Measurements from ENCODE around the gene CMTM3.
"Not testable (repeated sequence)": the region's sequence is repeated elsewhere in the genome, so short reads cannot be mapped to it uniquely, and the experiment has no call there.

Gene CMTM3

DNA sequence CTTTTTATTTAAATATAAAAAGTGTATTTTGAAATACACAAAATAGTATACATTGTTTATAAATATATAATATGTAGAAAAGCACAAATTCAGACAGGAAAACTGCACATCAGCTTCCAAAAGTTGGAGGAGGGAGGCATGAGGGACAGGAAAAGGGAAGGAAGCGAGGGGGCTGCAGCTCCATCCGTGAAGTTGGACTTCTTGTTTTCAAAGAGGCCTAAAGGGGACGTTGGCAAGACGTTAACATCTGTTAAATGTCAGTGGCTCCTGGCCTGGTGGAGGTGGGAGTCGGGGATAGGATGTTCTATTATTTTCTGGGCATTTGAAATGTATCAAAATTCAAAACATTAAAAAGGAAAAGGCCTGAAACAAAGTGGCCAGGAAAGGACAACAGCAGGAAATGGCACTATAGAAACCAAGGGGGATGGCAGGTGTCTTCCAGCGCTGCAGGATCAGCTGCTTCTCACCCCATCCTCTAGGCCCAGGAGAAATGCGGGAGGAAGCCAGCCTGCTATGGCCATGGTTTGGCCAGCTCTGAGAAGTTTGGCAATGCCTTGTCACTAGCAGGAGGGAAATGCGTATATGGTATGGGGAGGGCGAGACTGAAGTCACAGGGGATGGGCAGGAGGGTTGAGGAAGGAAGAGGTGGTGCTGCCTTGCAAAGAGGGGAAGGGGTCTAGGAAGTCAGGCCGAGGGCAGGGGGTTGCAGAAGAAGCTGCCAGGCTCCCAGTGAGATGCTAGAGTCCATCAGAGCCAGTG is 18.8 kb upstream of the CMTM3 start:
- no peak for DNase-seq

DNA sequence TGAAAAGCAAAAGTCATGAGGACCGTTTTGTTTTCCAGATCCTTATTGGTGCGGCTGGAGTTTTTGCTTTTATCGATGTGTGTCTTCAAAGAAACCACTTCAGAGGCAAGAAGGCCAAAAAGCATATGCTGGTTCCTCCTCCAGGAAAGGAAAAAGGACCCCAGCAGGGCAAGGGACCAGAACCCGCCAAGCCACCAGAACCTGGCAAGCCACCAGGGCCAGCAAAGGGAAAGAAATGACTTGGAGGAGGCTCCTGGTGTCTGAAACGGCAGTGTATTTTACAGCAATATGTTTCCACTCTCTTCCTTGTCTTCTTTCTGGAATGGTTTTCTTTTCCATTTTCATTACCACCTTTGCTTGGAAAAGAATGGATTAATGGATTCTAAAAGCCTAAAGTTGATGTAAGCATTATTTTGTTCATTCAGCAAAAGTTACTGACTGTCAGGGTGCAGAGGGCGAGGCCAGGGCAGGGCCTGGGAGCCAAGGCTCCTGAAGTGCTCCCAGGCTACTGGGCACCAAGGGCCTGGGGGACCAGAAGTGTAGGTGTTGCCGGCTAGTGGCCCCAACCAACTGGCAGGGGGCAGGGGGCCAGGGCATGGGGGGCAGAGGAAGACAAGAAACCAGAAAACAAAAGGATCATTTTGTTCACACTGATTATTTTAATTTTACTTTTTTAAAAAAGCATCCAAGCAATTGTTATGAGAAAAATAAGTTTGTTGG is 16.5 kb upstream of the CMTM3 start:
- DNase-seq: no peak

DNA sequence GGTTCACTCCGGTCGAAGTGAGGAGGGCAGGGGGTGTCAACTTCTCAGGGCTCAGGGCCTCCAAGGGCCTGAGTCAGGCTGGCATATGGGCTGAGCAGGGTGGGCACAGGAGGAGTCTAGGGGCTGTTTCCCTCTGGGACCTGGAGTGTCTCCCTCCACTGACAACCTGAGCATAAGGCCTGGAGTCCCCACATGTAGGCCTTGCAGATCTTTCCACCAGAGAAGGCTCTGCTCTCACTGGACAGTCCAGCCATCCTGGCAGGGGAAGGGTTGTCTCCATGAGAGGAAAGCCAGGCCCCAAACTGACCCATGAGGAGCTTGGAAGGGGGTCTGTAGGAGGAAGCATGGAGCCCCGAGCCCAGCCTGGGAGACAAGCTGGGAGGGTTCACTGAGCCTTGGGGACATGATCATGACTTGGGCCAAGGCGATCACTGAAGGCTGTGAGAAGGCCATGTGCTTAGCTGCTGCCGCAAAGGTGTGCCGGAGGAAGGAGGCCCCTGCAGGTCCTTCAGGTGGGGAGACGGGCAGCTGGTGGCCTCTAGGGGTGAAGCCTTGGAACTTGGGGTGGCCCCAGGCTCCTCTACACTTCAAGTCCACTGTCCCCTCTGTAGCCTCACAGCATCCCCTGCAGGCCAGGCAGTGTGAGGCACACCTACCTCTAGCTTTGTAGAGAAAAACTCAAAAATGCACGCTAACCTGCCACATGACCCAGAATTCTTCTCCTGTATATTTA is 15.4 kb upstream of the CMTM3 start:
- no peak for DNase-seq

DNA sequence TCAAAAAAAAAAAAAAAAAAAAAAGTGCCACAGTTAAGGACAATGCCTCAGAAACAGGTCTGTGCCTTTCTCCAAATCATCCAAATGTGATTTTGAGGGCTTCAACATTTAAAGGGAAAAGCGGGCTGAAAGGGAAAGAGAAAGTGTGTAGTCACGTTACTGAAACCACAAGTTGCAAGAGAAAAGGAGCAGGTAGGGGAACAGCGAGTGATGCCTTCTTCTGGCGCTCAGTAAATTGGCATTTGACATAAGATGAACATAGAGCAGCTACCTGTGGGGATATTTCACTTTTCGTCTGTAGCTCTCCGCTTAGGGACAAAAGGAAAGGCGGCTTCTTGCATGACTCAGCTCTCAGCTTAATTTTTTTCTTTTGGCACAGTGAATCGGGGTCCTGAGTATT is 14.2 kb upstream of the CMTM3 start:
- no peak for DNase-seq

DNA sequence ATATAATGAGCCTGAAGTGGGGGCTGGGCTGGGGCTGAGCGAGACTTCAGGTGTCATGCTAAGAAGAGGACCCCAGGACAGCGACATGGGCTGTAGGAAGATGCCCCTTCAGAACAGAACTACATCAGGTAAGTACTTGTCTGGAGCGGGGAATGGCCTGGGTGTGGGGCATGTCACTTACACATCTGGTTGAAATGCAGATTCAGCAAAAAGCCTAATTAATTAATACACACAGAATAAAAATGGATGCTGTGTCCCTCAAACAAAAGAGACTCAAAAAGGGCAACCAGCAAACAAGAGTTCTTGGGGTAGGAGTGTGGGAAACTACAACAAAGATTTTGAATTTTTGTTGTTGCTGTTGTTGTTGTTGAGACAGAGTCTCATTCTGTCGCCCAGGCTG is 13.5 kb upstream of the CMTM3 start:
- no peak for DNase-seq

DNA sequence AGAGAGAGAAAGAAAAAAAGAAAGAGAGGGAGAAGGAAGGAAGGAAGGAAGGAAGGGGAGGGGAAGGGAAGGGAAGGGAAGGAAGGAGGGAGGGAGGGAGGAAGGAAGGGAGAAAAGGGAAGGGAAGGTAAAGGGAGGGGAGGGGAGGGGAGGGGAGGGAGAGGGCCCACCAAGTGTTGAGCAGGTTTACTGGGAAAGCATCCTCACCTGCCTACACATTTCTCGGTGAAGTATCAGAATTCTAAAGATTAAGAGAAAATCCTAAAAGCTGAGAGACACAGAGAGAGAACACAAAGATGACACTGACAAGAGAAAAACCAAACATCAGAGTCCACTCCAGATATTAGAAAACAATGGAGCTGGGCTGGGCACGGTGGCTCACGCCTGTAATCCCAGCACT is 12.3 kb upstream of the CMTM3 start:
- no peak for DNase-seq

DNA sequence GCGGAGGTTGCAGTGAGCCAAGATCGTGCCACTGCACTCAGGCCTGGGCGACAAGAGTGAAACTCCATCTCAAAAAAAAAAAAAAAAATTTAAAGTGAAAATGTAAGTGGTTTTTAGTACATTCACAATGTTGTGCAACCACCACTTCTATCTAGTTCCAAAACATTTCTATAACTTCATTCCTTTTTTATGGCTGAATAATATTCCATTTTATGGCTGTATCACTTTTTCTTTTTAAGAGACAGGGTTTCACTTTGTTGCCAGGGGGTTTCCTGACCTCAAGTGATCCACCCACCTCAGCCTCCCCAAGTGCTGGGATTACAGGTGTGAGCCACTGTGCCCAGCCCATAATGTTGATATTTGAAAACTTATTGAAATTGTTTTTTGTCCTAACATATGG is 11.7 kb upstream of the CMTM3 start:
- no peak for DNase-seq

DNA sequence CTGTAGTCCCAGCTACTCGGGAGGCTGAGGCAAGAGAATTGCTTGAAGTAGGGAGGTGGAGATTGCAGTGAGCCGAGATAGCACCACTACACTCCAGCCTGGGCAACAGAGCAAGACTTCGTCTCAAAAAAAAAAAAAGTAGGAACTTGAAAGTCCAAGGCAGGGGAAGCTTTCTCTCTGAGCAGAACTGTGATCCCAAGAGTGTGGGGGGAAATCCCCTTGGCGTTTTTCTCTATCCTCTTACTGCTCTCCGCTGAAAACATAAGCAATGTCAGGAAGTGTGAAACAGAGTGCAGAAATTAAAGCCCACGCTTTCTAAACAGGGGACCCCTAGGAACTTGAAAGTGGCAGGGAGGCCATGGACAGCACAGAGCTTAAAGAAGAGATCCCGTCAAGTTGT is 9.8 kb upstream of the CMTM3 start:
- DNase-seq: no peak

DNA sequence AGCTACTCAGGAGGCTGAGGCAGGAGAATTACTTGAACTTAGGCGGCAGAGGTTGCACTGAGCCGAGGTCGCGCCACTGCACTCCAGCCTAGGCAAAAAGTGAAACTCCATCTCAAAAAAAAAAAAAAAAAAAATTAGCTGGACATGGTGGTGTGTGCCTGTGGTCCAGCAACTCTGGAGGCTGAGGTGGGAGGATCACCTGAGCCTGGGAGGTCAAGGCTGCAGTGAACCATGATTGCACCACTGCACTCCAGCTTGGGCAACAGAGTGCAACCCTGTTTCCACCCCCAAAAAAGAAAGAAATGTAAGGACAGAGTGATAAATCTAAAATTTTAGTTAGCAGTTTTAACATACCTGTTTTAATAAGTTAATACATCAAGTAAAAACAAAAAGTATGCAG is 7.9 kb upstream of the CMTM3 start:
- DNase-seq: not testable (repeated sequence)

DNA sequence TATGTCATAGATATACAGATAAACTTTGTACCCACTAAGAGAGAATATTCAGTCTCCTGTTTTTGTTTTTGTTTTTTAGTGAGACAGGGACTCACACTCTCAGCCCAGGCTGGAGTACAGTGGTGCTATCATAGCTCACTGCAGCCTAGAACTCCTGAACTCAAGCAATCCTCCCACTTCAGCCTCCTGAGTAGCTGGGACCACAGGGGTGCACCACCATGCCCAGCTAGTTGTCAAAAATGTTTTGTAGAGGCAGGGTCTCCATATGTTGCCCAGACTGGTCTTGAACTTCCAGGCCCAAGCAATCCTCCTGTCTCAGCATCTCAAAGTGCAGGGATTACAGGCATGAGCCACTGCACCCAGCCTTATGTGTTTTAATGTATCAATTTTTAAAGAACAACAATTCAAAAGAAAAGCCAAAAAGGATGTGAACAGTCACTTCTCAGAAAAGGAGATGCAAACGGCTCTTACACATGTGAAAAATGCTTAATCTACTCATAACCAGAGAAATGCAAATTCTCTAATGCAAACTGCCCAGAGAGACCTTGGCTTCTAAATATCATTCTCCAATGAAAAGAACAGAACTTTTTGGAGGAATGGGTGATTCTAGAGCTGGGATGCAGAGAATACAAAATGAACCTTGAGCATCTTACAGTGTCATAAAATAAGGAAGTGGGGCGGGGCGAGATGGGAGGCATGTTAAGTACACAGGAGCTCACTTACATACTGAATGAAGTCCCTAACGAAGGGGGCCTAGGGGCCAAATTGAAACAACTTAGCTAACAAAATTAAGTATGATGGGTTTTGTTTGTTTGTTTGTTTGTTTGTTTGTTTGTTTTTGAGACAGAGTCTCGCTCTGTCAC is 7.3 kb upstream of the CMTM3 start:
- no peak for DNase-seq

DNA sequence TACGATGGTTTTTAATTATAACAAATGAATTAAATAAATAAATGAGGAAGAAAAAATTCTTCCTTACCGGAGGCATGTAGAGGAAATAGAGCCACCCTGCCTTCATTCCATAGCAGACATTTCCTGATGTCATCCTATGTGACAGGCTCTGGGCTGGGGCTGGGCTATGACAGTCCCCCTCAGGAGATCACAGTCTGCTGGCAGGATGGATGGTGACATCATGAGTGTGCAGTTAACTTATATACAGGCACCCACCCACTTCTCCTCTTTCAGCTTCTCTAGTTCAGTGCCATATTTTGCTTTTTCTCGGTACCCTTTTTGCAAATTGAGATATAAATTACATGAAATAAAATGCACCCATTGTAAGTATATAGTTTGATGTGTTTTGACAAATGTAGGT is 6.4 kb upstream of the CMTM3 start:
- no peak for DNase-seq

DNA sequence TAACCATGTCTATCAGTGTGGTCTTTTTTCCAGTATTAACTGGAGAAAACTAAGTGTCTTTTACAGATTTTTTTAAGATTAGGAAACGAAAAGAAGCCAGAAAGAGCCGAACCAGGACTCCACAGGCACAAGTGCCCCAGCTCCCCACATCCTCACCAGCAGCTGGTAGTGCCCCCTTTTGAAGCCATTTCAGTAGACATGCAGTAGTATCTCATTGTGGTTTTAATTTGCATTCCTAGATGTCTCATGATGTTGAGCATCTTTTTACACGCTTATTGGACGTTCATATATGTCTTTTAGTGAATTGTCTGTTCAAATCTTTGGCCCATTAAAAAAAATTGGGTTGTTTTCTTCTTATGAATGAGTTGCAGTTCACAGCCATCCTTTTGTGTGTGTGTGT is 4.8 kb upstream of the CMTM3 start:
- no peak for DNase-seq

DNA sequence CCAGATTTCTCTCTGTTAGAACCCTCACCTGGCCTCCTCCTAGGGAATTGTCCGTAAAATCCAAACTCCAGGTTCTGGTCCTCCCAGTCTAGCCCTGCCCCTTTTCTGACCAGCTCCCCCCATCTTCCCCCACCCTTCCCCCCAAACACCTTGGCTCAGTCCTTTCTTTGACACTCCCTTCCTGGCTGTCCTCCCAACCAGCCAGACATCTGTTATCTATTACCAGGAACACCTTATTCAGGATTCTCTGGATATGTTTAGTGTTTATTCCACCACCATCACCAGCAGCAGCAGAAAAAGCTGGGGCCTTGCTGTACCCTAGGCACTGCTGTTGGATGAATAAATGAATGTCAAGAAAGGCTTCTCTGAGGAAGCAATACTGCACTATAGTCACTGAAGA is 4.0 kb upstream of the CMTM3 start:
- no peak for DNase-seq

DNA sequence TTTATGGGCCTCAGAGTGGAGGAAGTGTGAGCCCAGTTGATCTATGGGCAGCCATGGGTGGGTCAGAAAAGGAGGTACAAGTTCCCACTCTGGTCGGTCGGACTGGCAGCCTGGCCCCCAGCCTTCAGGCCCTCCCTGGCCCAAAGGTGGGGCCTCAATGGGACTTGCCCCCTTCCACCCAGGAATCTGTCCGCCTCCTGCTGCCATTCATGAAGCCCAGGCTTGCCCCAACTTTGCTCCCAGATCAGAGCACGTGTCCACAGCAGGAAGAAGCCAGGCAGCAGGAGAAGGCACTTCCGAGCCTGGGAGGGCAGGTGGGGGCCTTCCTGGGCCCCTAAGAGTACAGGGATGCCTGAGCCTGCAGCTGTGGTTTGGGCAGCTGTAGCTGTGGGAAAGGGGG is 3.0 kb upstream of the CMTM3 start:
- no peak for DNase-seq

DNA sequence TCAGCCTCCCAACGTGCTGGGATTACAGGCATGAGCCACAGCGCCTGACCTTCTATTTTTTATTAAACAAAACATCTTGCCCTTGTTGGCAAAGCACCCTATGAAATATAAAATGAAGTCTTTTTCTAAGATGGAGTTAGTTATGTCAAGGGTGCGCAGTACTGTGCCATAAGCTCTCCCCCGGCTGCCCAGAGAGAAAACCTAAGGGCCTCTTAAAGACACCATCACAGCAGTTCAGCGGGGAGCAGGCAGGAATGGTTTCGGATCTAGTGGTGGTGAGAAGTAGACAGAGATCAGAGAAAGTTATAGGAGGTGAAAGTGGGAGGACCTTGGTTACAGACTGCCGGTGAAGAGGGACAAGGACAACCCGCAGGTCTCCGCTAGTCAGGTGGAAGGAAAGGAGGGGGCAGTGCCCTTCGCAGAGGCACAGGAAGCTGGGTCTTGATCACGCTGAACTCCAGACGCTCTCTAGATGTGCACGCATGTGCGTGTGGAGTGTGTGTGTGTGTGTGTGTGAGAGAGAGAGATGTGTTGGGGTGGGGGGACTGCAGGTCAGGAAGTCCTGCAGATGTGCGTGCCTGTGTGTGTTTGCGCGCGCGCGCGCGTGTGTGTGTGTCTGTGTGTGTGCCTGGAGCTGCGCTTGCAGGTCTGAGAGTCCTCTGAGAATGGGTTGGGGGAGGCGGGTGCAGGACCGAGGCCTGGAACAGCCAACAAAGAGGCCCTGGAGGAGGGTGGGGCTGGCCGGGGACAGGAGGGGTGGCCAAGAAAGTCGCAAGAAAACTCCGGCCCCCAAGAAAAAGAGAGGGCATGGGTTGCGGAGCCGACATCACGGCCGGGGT is 748 bp upstream of the CMTM3 start:
- no peak for DNase-seq

DNA sequence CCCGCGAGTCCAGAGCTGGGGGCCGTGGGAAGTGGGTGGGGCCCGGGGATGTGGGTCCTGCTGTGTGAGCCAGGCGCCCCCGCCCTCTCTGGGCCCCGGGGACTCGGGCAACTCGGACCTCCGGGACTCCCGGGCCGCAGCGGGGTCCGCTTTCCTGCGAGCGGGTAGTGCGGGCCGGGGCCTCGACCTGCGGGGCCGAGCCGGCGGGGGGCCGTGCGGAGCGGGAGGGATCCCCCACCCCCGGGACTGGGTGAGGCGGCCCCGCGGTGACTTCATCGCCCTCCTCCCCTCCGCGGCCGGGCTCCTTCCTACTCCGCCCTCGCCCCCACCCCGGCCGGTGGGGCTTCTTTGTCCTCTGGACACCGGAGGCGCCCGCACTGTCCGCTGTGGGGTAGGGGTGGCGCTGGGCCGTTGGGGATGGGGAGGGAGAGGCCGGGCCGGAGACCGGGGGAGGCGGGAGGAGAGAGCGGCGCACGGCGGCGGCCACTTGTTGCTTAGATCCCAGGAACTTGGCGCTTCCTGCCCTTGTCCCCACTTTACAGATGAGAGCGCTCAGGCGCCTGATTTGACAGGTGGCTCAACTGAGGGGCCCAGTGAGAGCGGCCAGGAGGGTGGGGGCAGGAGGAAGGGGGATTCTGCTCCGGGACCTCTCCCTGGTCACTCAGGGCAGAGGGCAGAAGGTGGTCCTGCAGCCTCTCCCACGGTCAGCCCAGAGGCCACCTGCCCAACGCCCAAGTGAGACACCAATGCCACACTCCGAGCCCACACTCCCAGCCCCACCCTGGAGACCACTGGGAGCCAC is 874 bp downstream of the CMTM3 start:
- DNase-seq: no peak

DNA sequence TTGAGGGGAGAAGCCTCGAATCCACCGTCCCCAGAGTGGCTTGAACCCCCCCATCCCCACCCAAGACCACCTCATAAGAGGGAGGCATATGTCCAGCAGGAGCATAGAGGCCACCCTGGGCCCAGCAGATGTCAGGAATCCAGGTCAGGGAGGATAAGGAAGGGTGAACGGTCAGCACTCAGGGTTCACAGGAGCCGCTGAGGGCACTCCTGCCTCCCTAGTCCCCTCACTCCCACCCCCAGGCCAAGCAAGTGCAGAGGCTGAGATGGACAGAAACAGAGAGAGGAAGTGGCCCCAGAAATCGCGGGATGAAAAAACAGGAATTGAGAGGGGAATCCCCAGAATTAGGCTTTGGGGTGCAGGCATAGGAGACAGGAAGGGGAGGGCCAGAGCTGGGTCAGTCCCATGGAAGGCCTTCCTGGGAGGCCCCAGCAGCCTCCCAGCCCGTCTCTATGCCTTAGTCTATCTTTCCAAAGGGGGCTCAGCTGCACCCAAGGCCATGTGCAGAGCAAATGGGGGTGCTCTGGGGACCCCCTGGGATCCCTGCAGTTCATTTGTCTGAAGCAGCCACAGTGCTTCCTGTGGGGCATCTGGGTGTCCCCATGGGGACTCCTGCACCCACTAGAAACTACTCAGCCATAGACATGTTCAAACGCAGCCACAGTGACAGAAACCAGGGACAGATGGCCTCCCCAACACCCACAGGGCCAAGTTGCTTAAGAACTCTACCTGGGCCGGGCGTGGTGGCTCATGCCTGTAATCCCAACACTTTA is 1.7 kb downstream of the CMTM3 start:
- no peak for DNase-seq

DNA sequence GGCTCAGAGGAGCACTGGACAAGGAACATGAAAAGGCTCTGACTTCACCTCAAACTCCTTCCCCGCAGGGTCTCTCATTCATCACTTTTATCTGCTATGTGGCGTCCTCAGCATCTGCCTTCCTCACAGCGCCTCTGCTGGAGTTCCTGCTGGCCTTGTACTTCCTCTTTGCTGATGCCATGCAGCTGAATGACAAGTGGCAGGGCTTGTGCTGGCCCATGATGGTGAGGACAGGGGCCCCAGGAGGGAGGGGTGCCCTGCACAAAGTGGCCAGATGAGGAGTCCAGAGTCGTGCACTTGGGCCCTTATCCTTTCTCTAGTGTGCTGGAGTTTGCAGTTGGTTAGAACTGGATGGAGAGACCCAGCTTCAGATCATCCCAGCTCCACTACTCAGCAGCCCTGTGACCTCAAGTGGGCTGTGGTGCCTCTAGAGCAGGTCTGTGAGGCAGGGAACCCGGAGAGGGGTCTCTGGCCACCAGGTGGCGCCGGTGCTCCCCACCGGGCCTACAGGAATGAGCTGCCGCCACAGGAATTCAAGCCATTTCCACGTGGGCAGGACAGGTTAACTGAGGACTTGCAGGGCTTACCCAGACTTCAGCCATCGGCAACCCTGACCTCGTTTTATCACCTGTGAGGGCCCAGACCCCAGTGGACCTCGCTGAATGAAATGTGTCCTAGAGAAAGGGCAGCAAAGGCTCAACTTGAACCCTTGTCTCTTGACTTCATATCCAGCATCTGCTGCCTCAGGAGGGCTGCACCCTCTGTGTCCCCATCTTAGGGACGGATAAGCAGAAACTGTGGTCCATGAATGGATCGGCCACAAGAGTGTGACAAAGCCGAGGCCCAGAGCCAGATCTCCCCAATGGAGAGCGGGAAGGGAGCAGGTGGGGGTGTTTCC is 4.0 kb downstream of the CMTM3 start:
- peak; percentile 67 for DNase-seq

DNA sequence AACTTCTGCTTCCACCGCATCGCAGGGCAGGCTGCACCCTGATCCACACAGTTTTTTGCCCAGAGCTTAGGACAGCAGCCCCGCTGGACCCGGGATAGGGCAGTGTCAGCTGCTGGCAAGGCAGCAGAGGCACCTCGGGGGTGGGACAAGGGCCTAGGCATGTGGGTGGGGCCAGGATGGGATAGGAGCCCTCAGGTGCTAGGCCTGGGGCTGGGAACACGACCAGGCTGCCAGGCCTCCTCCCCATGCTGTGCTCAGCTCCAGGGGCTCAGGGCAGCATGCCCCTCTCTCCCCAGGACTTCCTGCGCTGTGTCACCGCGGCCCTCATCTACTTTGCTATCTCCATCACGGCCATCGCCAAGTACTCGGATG is 4.6 kb downstream of the CMTM3 start:
- no peak for DNase-seq

Measured in NCI-H510A (cell line).